ENCODE results near the gene HMGN3. TPM values are rescaled to one million over a fixed set of nuclear protein-coding genes. Genes with fewer than 3 reads are reported as not detected.
"Not testable (repeated sequence)": the region's sequence is repeated elsewhere in the genome, so short reads cannot be mapped to it uniquely, and the experiment has no call there.

HMGN3 gene
- 10 to 100 TPM; 56.3 to 56.5 TPM for total RNA-seq

- DNase-seq (peak; percentile 95), ATAC-seq (peak; percentile 99)
- Mint-ChIP-seq H3K36me3 (ENCODE audit: low read depth) (peaks cover 3% of the 10 kb centered on the region), H3K9me3 (ENCODE audit: insufficient read depth) (peaks cover 4% of the 10 kb centered on the region), H3K4me3 (peak within 1 kb of the TSS; percentile 86), H3K4me1 (ENCODE audit: low read depth) (peaks cover 25% of the 10 kb centered on the region), H3K27me3 (ENCODE audit: low read depth) (peaks cover 4% of the 10 kb centered on the region), H3K27ac (peak within 1 kb of the TSS; percentile 93)
- ChIA-PET POLR2A (interaction anchor here (1.0 kb wide), 1 partner anchor 158 kb away, joined by 6 read pairs; no protein-coding TSS in a partner anchor), CTCF (no interaction called here)
Observed at GRCh38 chr6:79234150-79235022, at the start of gene HMGN3. HMGN3 (minus strand) TSS chr6:79234682.

- H3K27me3 Mint-ChIP-seq (ENCODE audit: low read depth), result peaks cover 2% of the 10 kb centered on the region
- DNase-seq (no peak), ATAC-seq (no peak)
- no peak overlapping the region for H3K4me3 Mint-ChIP-seq
- H3K4me1 Mint-ChIP-seq (ENCODE audit: low read depth), result no peaks in the 10 kb centered on the region
- H3K9me3 Mint-ChIP-seq (ENCODE audit: insufficient read depth), result no peaks in the 10 kb centered on the region
- no peak overlapping the region for H3K27ac Mint-ChIP-seq
- no peaks in the 10 kb centered on the region for H3K36me3 Mint-ChIP-seq (ENCODE audit: low read depth)
- POLR2A ChIA-PET, result no interaction called here
- CTCF ChIA-PET, result no interaction called here
Observed at GRCh38 chr6:79280756-79281155, 46.3 kb upstream of the HMGN3 start.

- no peaks in the 10 kb centered on the region for H3K9me3 Mint-ChIP-seq (ENCODE audit: insufficient read depth)
- POLR2A ChIA-PET, result no interaction called here
- CTCF ChIA-PET, result no interaction called here
- H3K36me3 Mint-ChIP-seq (ENCODE audit: low read depth), result no peaks in the 10 kb centered on the region
- no peak overlapping the region for H3K4me3 Mint-ChIP-seq
- H3K27me3 Mint-ChIP-seq (ENCODE audit: low read depth), result peaks cover 4% of the 10 kb centered on the region
- DNase-seq (no peak), ATAC-seq (no peak)
- no peak overlapping the region for H3K27ac Mint-ChIP-seq
- H3K4me1 Mint-ChIP-seq (ENCODE audit: low read depth), result no peaks in the 10 kb centered on the region
Observed at GRCh38 chr6:79277109-79277508, 42.6 kb upstream of the HMGN3 start.

GRCh38 chr6:79269877-79270276 is 35.4 kb upstream of the HMGN3 start:
- Mint-ChIP-seq H3K27ac (no peak overlapping the region), H3K4me1 (ENCODE audit: low read depth) (no peaks in the 10 kb centered on the region), H3K27me3 (ENCODE audit: low read depth) (peaks cover 8% of the 10 kb centered on the region), H3K9me3 (ENCODE audit: insufficient read depth) (no peaks in the 10 kb centered on the region), H3K4me3 (no peak overlapping the region), H3K36me3 (ENCODE audit: low read depth) (no peaks in the 10 kb centered on the region)
- DNase-seq (no peak), ATAC-seq (no peak)
- ChIA-PET POLR2A (no interaction called here), CTCF (no interaction called here)

GRCh38 chr6:79267128-79267527 is 32.6 kb upstream of the HMGN3 start:
- H3K4me3 Mint-ChIP-seq, result no peak overlapping the region
- no peaks in the 10 kb centered on the region for H3K4me1 Mint-ChIP-seq (ENCODE audit: low read depth)
- no peaks in the 10 kb centered on the region for H3K9me3 Mint-ChIP-seq (ENCODE audit: insufficient read depth)
- H3K36me3 Mint-ChIP-seq (ENCODE audit: low read depth), result no peaks in the 10 kb centered on the region
- ATAC-seq (no peak), DNase-seq (no peak)
- ChIA-PET POLR2A (no interaction called here), CTCF (no interaction called here)
- H3K27ac Mint-ChIP-seq, result no peak overlapping the region
- H3K27me3 Mint-ChIP-seq (ENCODE audit: low read depth), result peaks cover 6% of the 10 kb centered on the region

- Mint-ChIP-seq H3K9me3 (ENCODE audit: insufficient read depth) (no peaks in the 10 kb centered on the region), H3K27ac (no peak overlapping the region), H3K27me3 (ENCODE audit: low read depth) (peaks cover 6% of the 10 kb centered on the region), H3K4me1 (ENCODE audit: low read depth) (no peaks in the 10 kb centered on the region), H3K36me3 (ENCODE audit: low read depth) (no peaks in the 10 kb centered on the region), H3K4me3 (no peak overlapping the region)
- no peak for DNase-seq
- ATAC-seq, result no peak
- ChIA-PET CTCF (no interaction called here), POLR2A (no interaction called here)
Observed at GRCh38 chr6:79266051-79266450, 31.6 kb upstream of the HMGN3 start.

GRCh38 chr6:79263359-79263758 is 28.9 kb upstream of the HMGN3 start:
- no peak overlapping the region for H3K4me3 Mint-ChIP-seq
- H3K27me3 Mint-ChIP-seq (ENCODE audit: low read depth), result peaks cover 5% of the 10 kb centered on the region
- no peak overlapping the region for H3K27ac Mint-ChIP-seq
- H3K4me1 Mint-ChIP-seq (ENCODE audit: low read depth), result no peaks in the 10 kb centered on the region
- ChIA-PET CTCF (no interaction called here), POLR2A (no interaction called here)
- no peak for DNase-seq
- H3K36me3 Mint-ChIP-seq (ENCODE audit: low read depth), result no peaks in the 10 kb centered on the region
- ATAC-seq, result no peak
- H3K9me3 Mint-ChIP-seq (ENCODE audit: insufficient read depth), result no peaks in the 10 kb centered on the region

GRCh38 chr6:79261666-79262065 is 27.2 kb upstream of the HMGN3 start:
- POLR2A ChIA-PET, result no interaction called here
- H3K27me3 Mint-ChIP-seq (ENCODE audit: low read depth), result peaks cover 5% of the 10 kb centered on the region
- no peaks in the 10 kb centered on the region for H3K4me1 Mint-ChIP-seq (ENCODE audit: low read depth)
- no peaks in the 10 kb centered on the region for H3K36me3 Mint-ChIP-seq (ENCODE audit: low read depth)
- no peak overlapping the region for H3K4me3 Mint-ChIP-seq
- no peaks in the 10 kb centered on the region for H3K9me3 Mint-ChIP-seq (ENCODE audit: insufficient read depth)
- H3K27ac Mint-ChIP-seq, result no peak overlapping the region
- CTCF ChIA-PET, result no interaction called here
- no peak for ATAC-seq
- DNase-seq, result no peak

GRCh38 chr6:79260772-79261171 is 26.3 kb upstream of the HMGN3 start:
- Mint-ChIP-seq H3K9me3 (ENCODE audit: insufficient read depth) (no peaks in the 10 kb centered on the region), H3K27ac (no peak overlapping the region), H3K27me3 (ENCODE audit: low read depth) (peaks cover 5% of the 10 kb centered on the region), H3K36me3 (ENCODE audit: low read depth) (no peaks in the 10 kb centered on the region), H3K4me3 (no peak overlapping the region), H3K4me1 (ENCODE audit: low read depth) (no peaks in the 10 kb centered on the region)
- no peak for ATAC-seq
- DNase-seq, result no peak
- ChIA-PET POLR2A (no interaction called here), CTCF (no interaction called here)

GRCh38 chr6:79257381-79258205 is 23.1 kb upstream of the HMGN3 start:
- no peaks in the 10 kb centered on the region for H3K36me3 Mint-ChIP-seq (ENCODE audit: low read depth)
- H3K27me3 Mint-ChIP-seq (ENCODE audit: low read depth), result peaks cover 5% of the 10 kb centered on the region
- H3K9me3 Mint-ChIP-seq (ENCODE audit: insufficient read depth), result no peaks in the 10 kb centered on the region
- H3K4me1 Mint-ChIP-seq (ENCODE audit: low read depth), result no peaks in the 10 kb centered on the region
- ChIA-PET POLR2A (no interaction called here), CTCF (no interaction called here)
- H3K4me3 Mint-ChIP-seq, result no peak overlapping the region
- H3K27ac Mint-ChIP-seq, result no peak overlapping the region
- DNase-seq (no peak), ATAC-seq (no peak)

- H3K36me3 Mint-ChIP-seq (ENCODE audit: low read depth); DNase-seq; POLR2A ChIA-PET; CTCF ChIA-PET; H3K27ac Mint-ChIP-seq; H3K27me3 Mint-ChIP-seq (ENCODE audit: low read depth); H3K4me1 Mint-ChIP-seq (ENCODE audit: low read depth); H3K4me3 Mint-ChIP-seq; H3K9me3 Mint-ChIP-seq (ENCODE audit: insufficient read depth); ATAC-seq: not testable (repeated sequence)
Observed at GRCh38 chr6:79256770-79257169, 22.3 kb upstream of the HMGN3 start.

- CTCF ChIA-PET; H3K36me3 Mint-ChIP-seq (ENCODE audit: low read depth); H3K4me1 Mint-ChIP-seq (ENCODE audit: low read depth); DNase-seq; POLR2A ChIA-PET; H3K4me3 Mint-ChIP-seq; H3K9me3 Mint-ChIP-seq (ENCODE audit: insufficient read depth); H3K27me3 Mint-ChIP-seq (ENCODE audit: low read depth); H3K27ac Mint-ChIP-seq; ATAC-seq: not testable (repeated sequence)
Observed at GRCh38 chr6:79255086-79255485, 20.6 kb upstream of the HMGN3 start.

Data from activated CD8-positive, alpha-beta T cell treated with anti-CD3 and anti-CD28 coated beads, Interleukin-2, amount 10 ng/mL, durations not matched to agents 7 days and 5 days (primary cell).